Measurements from ENCODE around the gene MYRIP.

MYRIP gene

DNA sequence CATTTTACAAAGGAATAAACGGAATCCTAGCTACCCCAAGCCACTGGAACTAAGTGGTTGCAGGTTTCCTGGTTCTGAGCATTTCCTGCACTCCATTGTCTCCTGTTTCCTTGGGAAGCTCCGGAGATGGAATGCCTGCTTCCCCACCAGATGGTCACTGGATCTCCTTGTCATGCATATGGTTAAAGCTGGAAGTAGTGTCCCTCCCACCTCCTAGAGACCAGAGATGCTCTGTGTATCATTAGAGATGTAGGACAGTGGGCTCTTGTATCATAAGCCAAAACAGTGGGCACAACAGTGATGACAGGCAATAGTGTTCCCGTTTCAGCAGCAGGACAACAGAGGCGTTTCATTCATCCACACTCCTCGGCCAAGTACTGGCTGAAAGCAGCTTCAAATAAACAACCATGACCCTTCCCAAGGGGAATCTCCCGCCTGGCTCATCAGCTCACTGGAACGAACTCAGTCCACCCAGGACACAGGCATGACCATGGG lies 363.9 kb downstream of the MYRIP start:
- Mint-ChIP-seq H3K27ac (no peak overlapping the region), H3K9me3 (no peaks in the 10 kb centered on the region), H3K36me3 (ENCODE audit: insufficient read depth) (no peaks in the 10 kb centered on the region), H3K4me1 (ENCODE audit: low read depth in 2 of 2) (peaks cover 3 to 11% of the 10 kb centered on the region in 2 donors), H3K4me3 (no peak overlapping the region), H3K27me3 (peaks cover 13 to 26% of the 10 kb centered on the region in 2 donors)
- ATAC-seq (replicated peaks) (no peak), DNase-seq (no peak)

- H3K9me3 Mint-ChIP-seq, result no peaks in the 10 kb centered on the region
- H3K4me1 Mint-ChIP-seq (ENCODE audit: low read depth in 2 of 2), result no peaks in the 10 kb centered on the region
- H3K27ac Mint-ChIP-seq, result no peak overlapping the region
- H3K4me3 Mint-ChIP-seq, result no peak overlapping the region
- H3K36me3 Mint-ChIP-seq (ENCODE audit: insufficient read depth), result peaks cover 3% of the 10 kb centered on the region
- H3K27me3 Mint-ChIP-seq, result peaks cover 6 to 8% of the 10 kb centered on the region in 2 donors
- no peak for DNase-seq
- ATAC-seq (replicated peaks), result no peak
Observed at GRCh38 chr3:40178012-40178594, 368.7 kb downstream of the MYRIP start.

DNA sequence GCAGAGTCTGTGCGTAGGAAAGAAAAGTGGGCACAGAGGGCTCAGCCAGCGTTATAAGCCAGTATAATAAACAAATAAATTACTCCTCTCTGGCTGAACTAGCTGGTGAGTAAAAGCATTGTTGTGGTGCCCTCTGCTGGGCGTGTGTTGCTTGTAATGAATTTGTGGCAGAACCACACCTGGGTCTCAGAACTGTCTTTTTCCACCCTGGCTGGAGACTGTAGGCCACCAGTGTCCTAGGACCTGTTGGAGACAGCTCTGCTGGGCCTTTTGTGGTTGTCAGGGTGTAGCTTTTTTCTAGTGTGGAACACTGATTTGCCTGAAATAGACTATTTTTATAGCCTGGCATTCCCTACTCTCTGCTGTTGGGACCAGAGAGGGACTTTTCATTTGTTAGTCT lies 369.6 kb downstream of the MYRIP start:
- DNase-seq (peak; percentile 14 to 40 (median 22)), ATAC-seq (replicated peaks) (no peak)
- no peak overlapping the region for H3K27ac Mint-ChIP-seq
- no peaks in the 10 kb centered on the region for H3K4me1 Mint-ChIP-seq (ENCODE audit: low read depth in 2 of 2)
- peaks cover 3% of the 10 kb centered on the region for H3K36me3 Mint-ChIP-seq (ENCODE audit: insufficient read depth)
- peaks cover 6 to 8% of the 10 kb centered on the region in 2 donors for H3K27me3 Mint-ChIP-seq
- no peaks in the 10 kb centered on the region for H3K9me3 Mint-ChIP-seq
- H3K4me3 Mint-ChIP-seq, result no peak overlapping the region

DNA sequence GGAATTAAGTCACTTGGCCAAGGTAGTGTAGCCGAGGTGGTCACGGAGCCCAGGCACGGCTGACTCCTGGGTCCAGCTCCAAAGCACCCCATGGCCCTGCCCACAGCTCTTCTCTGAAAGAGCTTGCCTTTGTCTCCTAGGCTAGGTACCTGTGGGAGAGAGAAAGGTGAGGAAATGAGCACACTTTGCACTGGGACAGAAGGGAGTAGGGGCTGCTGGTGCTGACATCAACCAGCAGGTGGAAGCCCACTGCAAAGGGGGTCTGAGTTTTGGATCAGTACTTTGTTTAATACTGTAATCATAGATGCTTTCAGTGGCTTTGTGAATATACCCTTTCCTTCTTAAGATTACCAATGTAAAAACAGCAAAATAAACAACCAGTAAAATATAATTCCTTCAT lies 371.8 kb downstream of the MYRIP start:
- no peak for ATAC-seq (replicated peaks)
- DNase-seq, result no peak
- H3K36me3 Mint-ChIP-seq (ENCODE audit: insufficient read depth), result peaks cover 3% of the 10 kb centered on the region
- H3K4me1 Mint-ChIP-seq (ENCODE audit: low read depth in 2 of 2), result no peaks in the 10 kb centered on the region
- H3K9me3 Mint-ChIP-seq, result no peaks in the 10 kb centered on the region
- peaks cover 0 to 11% of the 10 kb centered on the region in 2 donors for H3K27me3 Mint-ChIP-seq
- no peak overlapping the region for H3K27ac Mint-ChIP-seq
- no peak overlapping the region for H3K4me3 Mint-ChIP-seq

DNA sequence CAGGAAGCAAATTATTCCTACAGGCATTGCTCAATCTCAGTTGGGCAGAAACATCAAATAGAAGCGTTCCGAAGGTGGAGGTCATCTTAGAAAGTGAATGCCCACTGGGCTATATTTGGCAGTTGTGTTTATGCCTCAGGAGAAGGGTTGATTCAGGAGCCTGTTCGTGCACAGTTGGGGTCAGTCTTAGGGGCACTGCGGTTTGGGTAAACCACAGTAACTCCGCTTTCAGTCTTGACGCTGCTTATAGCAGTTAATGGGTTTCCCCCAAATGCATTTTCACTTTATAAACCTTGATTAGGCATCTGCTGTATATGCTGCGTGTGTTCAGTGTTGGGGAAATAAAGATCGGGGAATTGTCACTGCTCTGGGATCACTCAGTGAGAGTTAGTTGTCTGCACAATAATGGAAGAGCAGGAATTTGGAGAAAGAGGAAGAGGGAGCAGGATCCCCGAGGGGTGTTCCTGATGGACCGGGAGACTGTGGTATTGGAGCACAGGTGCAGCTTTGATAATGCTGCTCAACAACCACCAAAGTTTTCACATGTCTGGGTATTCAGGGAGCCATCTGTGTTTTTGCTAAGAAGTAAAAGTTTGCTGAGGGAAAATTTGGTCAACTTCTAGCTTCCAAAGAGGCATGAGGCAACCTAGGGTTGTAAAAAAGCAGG lies 375.8 kb downstream of the MYRIP start:
- ATAC-seq (replicated peaks), result no peak
- no peaks in the 10 kb centered on the region for H3K9me3 Mint-ChIP-seq
- H3K27ac Mint-ChIP-seq, result no peak overlapping the region

DNA sequence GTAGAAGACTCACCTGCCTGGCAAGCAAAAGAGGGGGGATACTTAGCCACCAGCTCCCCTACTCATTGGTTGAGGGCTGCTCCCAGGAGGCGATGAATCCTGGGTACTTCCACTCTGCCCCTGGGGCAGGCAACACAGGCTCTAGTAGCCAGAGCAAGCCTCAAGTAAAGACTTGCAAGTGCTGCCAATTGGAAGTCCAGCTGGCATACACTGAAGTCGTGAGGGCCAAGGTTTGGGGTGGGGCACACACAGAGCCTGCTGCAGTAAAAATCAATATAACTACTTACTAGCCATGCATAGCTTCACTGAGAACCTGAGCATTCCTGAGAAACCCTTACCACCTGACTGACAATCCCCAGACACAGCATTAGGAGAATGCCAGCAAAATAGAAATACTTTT lies 377.1 kb downstream of the MYRIP start:
- no peak overlapping the region for H3K4me3 Mint-ChIP-seq
- H3K36me3 Mint-ChIP-seq (ENCODE audit: insufficient read depth), result no peaks in the 10 kb centered on the region
- no peak overlapping the region for H3K27ac Mint-ChIP-seq
- peaks cover 0 to 12% of the 10 kb centered on the region in 2 donors for H3K27me3 Mint-ChIP-seq
- H3K4me1 Mint-ChIP-seq (ENCODE audit: low read depth in 2 of 2), result no peaks in the 10 kb centered on the region
- ATAC-seq (replicated peaks) (no peak), DNase-seq (no peak)
- no peaks in the 10 kb centered on the region for H3K9me3 Mint-ChIP-seq

More for the DNA sequence above, 375.8 kb downstream of the MYRIP start:
- no peaks in the 10 kb centered on the region for H3K36me3 Mint-ChIP-seq (ENCODE audit: insufficient read depth)
- H3K4me1 Mint-ChIP-seq (ENCODE audit: low read depth in 2 of 2), result no peaks in the 10 kb centered on the region
- no peak for DNase-seq
- peaks cover 0 to 12% of the 10 kb centered on the region in 2 donors for H3K27me3 Mint-ChIP-seq
- no peak overlapping the region for H3K4me3 Mint-ChIP-seq

- Mint-ChIP-seq H3K36me3 (ENCODE audit: insufficient read depth) (no peaks in the 10 kb centered on the region), H3K27ac (no peak overlapping the region), H3K9me3 (no peaks in the 10 kb centered on the region), H3K4me3 (no peak overlapping the region), H3K27me3 (peaks cover 0 to 12% of the 10 kb centered on the region in 2 donors), H3K4me1 (ENCODE audit: low read depth in 2 of 2) (no peaks in the 10 kb centered on the region)
- ATAC-seq (replicated peaks) (no peak), DNase-seq (no peak)
Observed at GRCh38 chr3:40187945-40188344, 378.5 kb downstream of the MYRIP start.

GRCh38 chr3:40189118-40189517 lies 379.7 kb downstream of the MYRIP start:
- no peak for DNase-seq
- Mint-ChIP-seq H3K9me3 (no peaks in the 10 kb centered on the region), H3K4me3 (no peak overlapping the region), H3K27ac (no peak overlapping the region), H3K36me3 (ENCODE audit: insufficient read depth) (no peaks in the 10 kb centered on the region), H3K4me1 (ENCODE audit: low read depth in 2 of 2) (no peaks in the 10 kb centered on the region), H3K27me3 (peaks cover 0 to 12% of the 10 kb centered on the region in 2 donors)
- no peak for ATAC-seq (replicated peaks)

DNA sequence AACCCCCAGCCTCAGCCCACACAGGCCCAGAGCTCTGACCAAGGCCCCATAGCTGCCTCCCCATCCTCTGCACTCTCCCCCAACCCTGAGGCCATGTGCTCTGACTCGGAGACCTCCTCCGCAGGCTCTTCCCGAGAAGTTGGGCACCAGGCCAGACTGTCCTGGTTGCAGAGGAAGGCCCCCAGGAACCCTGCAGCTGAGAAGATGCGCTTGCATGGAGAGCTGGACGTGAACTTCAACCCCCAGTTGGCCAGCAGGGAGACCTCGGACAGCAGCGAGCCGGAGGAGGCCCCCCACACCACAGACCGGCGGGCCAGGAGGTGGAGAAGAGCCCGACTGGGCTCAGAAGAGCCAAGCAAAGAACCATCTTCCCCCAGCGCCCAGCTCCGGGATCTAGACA lies 380.6 kb downstream of the MYRIP start:
- no peak for ATAC-seq (replicated peaks)
- Mint-ChIP-seq H3K9me3 (no peaks in the 10 kb centered on the region), H3K4me1 (ENCODE audit: low read depth in 2 of 2) (no peaks in the 10 kb centered on the region), H3K4me3 (no peak overlapping the region), H3K27me3 (peaks cover 0 to 12% of the 10 kb centered on the region in 2 donors), H3K27ac (no peak overlapping the region), H3K36me3 (ENCODE audit: insufficient read depth) (no peaks in the 10 kb centered on the region)
- no peak for DNase-seq

DNA sequence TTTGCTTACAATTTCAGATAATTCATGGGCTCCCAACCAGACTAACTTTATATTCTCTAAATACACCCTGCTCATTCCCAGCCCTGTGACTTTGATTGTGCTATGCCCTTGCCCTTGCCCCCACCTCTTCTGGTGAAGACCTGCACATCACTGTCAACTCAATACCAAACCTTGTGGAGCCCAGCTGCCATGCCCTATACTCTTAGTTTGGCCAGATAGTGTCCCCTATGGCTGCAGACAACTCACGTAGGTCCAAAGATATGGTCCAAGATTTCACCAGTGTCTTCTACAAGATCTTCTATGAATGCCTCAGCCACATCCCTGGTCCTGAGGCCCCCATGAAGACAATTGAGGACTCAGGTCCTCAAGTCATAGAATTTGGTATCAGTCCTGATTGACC lies 381.8 kb downstream of the MYRIP start:
- no peaks in the 10 kb centered on the region for H3K4me1 Mint-ChIP-seq (ENCODE audit: low read depth in 2 of 2)
- no peak for ATAC-seq (replicated peaks)
- no peak overlapping the region for H3K27ac Mint-ChIP-seq
- no peaks in the 10 kb centered on the region for H3K36me3 Mint-ChIP-seq (ENCODE audit: insufficient read depth)
- DNase-seq, result no peak
- H3K9me3 Mint-ChIP-seq, result no peaks in the 10 kb centered on the region
- no peak overlapping the region for H3K4me3 Mint-ChIP-seq
- no peaks in the 10 kb centered on the region for H3K27me3 Mint-ChIP-seq

GRCh38 chr3:40191850-40192448 lies 382.5 kb downstream of the MYRIP start:
- H3K4me1 Mint-ChIP-seq (ENCODE audit: low read depth in 2 of 2), result no peaks in the 10 kb centered on the region
- H3K4me3 Mint-ChIP-seq, result no peak overlapping the region
- ATAC-seq (replicated peaks) (peak; percentile 75), DNase-seq (peak; percentile 47 to 57 (median 51))
- H3K27ac Mint-ChIP-seq, result no peak overlapping the region
- H3K9me3 Mint-ChIP-seq, result no peaks in the 10 kb centered on the region
- no peaks in the 10 kb centered on the region for H3K36me3 Mint-ChIP-seq (ENCODE audit: insufficient read depth)
- H3K27me3 Mint-ChIP-seq, result peaks cover 0 to under 1% of the 10 kb centered on the region in 2 donors

DNA sequence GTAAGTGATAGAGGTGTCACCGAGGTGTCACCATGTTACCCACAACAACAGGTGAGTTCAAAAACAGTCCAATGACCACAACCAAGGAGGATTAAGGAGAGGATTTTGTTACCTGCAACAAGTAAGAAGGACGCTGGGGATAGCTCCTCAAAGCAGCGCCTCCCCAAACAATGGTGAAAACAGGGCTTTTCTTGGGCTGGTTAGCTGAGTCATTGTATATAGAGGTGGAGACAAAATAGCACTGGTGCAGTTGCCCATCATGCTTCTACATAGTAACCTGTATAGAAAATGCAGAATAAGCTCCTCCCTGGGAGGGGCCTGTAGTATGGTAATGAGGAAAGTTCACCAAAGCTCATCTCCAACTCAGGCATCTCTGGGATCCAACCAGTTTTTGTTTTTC lies 383.2 kb downstream of the MYRIP start:
- no peaks in the 10 kb centered on the region for H3K9me3 Mint-ChIP-seq
- no peak overlapping the region for H3K27ac Mint-ChIP-seq

GRCh38 chr3:40196966-40197365 lies 387.6 kb downstream of the MYRIP start:
- H3K27ac Mint-ChIP-seq, result no peak overlapping the region
- H3K36me3 Mint-ChIP-seq (ENCODE audit: insufficient read depth), result no peaks in the 10 kb centered on the region
- DNase-seq (no peak), ATAC-seq (replicated peaks) (no peak)
- H3K4me1 Mint-ChIP-seq (ENCODE audit: low read depth in 2 of 2), result peaks cover 0 to 5% of the 10 kb centered on the region in 2 donors
- no peak overlapping the region for H3K4me3 Mint-ChIP-seq
- peaks cover 0 to 11% of the 10 kb centered on the region in 2 donors for H3K27me3 Mint-ChIP-seq
- H3K9me3 Mint-ChIP-seq, result no peaks in the 10 kb centered on the region

More for the DNA sequence above, 383.2 kb downstream of the MYRIP start:
- Mint-ChIP-seq H3K27me3 (peaks cover 0 to 7% of the 10 kb centered on the region in 2 donors), H3K36me3 (ENCODE audit: insufficient read depth) (no peaks in the 10 kb centered on the region), H3K4me1 (ENCODE audit: low read depth in 2 of 2) (no peaks in the 10 kb centered on the region), H3K4me3 (no peak overlapping the region)
- DNase-seq (no peak), ATAC-seq (replicated peaks) (no peak)

Measured in effector memory CD8-positive, alpha-beta T cell (primary cell).